NCI-H1105 treated with DMSO at 0.1 percent for 48 hours (cell line): Measurements from ENCODE around the gene FAM163A.

Source experiments
- DNase-seq: peaks from one replicate; lab custom pipeline; 2025; lab: John Stamatoyannopoulos, UW

The FAM163A gene

GRCh38 chr1:179753061-179753460 lies 10.0 kb downstream of the FAM163A start:
- no peak for DNase-seq

DNA sequence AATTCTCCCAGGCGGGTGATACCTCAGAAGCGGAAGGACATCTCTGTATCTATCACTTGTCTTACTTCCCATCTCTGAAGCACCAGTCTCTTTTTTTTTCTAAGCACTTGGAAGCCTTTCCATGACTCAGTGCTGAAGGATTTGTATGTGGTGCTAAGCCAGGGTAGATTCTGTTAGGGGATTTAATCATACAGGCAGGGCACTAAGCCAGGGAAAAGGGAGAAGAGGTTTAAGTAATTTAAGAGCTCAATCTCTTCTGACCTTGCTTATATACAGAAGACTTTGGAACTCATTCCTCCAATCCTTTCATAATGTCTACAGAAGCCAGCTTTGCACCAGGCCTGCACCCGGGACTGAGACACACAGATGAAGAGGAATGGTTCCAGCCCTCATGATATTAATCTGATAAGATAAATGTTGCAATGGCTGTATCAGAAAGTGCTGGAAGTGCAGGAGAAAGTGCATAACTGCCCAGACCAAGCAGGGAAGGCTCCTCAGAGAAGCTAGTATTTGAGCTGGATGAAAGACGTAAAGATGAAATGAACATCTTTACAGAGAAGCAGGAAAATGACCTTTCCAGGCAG lies 11.0 kb downstream of the FAM163A start:
- DNase-seq: no peak

DNA sequence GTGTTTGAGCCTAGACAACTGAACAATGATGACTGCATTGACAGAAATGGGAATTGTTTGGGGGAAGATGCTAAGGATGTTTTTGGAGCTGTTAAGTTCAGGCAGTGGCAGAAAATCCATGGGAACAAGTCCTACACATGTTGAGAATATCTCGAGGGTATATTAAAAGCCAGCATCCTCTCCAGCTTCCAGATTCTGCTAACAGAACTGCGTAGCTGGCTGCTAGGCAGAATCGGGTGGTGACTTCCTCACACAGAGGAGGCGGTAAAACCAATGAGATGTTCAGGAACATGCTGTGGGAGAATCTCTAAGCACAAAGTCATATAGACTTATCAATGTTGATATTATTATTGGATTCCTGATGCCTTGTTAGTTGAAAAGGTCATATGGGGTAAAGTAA lies 14.8 kb downstream of the FAM163A start:
- no peak for DNase-seq

DNA sequence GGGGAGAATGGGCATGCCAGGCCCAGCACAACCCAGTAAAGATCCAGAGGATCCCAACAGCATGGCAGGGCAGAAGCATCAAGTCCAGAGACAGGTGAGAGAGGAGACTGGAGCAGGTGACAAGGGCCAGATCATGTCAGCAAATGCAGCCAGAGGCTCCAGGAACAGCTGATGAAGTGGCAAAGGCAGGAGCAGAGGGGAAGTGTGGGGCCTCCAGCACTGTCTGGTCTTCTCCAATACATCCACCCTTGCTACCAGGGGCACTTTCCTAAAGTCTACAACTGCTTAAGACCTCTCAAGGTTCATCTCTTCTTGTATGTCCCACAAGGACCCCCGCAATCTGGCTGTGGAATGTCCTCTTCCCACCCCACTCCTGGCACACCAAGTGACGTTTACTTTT lies 17.4 kb downstream of the FAM163A start:
- no peak for DNase-seq

- no peak for DNase-seq
Measured at GRCh38 chr1:179761296-179761695, 18.2 kb downstream of the FAM163A start.

DNA sequence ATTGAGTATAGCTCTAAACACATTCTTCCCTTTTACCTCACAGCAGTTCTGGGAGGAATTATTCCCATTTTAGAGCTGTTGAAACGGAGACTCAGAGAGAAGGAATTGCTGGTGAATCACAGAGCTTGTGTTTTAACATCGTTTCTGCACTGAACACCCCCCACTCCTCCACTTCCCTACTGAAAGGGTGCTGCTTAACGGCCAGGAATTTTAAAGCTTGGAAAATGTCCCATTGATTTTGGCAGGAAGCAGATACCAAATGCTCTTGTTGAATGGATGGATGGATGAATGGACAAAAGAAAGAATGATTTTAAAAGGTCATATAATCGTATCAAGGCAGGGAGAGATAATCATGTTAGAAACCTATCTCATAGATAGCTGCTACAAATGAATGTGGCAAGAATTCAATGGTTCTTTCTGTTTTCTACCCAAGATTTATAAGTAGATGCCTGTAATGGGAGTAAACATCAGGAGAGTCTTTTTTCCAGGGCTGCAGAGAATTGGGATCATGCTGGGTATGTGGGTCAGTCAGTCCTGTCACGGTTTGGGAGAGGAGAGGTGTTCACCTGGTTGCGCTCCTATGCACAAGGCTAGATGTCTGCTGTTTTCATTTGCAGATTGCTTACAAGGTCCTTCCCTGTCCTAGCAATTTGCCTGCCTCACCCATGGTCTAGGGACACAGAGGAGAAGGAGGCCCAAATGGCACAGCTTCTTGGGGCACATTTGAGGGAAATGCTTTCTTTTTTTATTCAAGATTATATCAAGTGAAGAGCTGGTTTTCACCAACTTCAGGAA lies 19.0 kb downstream of the FAM163A start:
- no peak for DNase-seq

DNA sequence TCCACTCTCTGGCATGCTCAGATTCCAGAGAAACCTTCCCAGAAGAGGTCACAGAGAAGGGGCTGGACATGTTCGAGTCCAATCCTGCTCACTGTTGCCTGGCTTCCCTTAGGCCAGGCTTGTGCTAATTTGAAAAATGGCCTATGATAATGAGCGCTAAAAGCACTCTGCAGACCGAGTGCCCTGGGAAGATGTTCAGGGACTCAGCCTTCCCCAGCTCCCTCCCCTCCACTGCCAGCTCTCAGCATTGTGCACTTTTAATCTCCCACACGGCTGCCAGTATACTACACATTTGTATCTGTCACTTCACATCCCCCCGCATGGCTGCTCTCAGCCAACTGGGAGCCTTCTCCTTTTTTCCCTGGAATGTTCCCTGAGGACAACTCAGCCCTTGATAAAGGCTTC lies 24.1 kb downstream of the FAM163A start:
- DNase-seq: no peak

- no peak for DNase-seq
Measured at GRCh38 chr1:179767996-179768395, 24.9 kb downstream of the FAM163A start.

DNA sequence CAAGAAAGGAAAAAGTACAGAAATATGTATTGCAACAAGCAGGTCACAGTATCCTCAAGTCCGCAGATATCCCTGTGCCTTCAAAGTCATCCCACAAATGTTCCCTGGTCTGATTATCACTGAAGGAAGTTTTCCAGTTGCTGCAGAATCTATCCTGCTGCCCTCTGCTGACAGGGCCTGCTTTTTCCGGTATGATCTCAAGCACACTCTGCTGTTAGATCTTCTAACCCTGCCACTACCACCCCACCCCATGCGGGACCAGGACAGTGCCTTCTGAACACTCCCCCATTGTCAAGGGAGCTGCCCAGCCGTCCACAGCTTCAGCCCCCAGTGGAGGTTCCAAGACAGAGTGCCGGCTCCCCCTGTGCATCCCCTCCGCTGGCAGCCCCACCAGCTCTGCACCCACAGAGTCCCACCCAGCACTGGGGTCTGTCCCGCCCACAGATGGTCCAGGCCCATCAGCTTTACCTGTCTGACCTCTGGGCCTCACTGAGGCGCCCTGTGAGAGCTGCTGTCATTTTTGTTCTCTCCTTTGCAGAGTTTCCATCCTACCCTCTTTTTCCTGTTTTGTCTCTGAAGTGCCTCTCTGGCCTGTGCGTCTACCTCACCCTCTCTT lies 27.9 kb downstream of the FAM163A start:
- DNase-seq: no peak

GRCh38 chr1:179773264-179773663 lies 30.2 kb downstream of the FAM163A start:
- DNase-seq: no peak

GRCh38 chr1:179774000-179774399 lies 30.9 kb downstream of the FAM163A start:
- DNase-seq: no peak

GRCh38 chr1:179774566-179774965 lies 31.5 kb downstream of the FAM163A start:
- DNase-seq: no peak

DNA sequence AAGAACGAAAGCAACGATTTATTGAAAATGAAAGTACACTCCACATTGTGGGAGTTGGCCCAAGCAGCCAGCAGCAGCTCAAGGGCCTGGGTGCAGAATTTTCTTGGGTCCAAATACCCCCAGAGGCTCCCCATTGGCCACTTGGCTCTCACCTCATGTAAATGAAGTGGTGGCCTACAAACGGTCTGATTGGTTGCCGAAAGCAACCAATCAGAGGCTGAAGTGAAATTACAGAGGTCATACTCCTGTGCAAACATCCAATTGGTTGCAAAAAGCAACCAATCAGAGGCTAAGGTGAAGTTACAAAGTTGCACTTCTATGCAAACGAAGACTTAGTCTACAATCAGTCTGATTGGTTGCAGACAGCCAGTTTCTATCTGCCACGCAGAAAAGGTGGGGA lies 31.9 kb downstream of the FAM163A start:
- DNase-seq: no peak

DNA sequence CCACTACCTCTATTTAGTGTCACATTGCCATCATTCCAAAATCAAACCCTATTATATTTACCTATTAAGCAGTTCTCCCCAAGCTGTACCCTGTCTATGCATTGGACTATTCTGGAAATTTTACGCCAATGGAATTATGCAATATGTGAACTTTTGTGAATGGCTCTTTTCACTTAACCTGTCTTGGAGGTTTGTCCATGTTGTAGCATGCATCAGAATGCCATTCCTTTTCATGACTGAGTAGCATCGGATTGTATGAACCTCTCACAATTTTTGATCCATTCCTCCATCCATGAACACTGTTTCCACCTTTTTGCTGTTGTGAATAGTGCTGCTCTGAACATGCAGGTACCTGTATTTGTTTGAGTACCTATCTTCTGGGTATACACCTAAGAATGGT lies 33.7 kb downstream of the FAM163A start:
- DNase-seq: no peak

GRCh38 chr1:179777731-179778130 lies 34.6 kb downstream of the FAM163A start:
- no peak for DNase-seq

DNA sequence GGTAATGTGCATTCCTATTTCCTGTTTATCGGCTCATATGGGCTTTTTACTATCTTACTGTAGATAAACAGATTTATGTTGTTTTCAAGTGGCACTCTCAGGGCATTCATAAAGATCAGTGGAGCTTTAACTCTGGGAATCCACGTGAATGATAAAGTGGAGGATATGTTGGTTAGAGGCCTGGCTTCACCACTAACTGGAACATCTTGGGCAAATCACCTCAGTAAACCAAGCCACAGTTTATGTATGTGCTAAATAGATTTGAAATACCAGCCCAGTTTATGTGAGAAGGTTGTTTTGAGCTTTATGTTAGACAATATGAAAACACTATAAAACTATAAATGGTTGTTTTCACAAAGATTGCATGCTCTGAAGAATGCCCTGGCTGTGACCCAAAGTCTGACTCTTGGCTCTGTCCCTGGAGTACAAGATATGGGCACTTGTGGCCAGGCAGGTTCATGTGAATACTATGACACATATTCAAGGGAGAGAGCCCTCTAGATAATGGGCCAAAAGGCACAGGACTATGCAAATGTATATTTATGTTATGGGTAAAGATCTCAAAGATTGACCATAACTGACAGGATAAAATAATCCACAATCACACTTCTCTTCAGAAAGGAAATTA lies 36.7 kb downstream of the FAM163A start:
- DNase-seq: no peak

DNA sequence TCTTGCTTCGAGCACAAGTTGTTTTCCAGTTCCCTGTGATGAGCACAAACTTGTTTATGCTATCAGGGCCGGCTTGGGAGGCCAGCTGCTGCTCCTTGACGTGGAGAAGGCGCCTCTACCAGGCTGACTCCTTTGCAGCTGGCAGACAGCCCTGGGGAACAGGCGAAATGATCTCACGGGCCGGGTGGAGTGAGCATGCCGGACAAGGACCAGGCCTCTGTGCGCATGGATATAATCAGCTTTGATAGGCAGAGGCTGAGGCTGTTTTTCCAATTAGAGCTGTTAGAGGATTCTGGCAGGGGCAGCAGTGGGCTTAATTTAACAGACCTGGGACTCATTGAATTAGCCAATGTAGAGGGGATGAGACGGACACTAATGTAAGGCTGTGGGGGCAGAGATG lies 38.9 kb downstream of the FAM163A start:
- DNase-seq: no peak

GRCh38 chr1:179785031-179785431 lies 41.9 kb downstream of the FAM163A start:
- DNase-seq: no peak

- DNase-seq: no peak
Measured at GRCh38 chr1:179785728-179786127, 42.6 kb downstream of the FAM163A start.

- peak; percentile 87 for DNase-seq
Measured at GRCh38 chr1:179786815-179787685, 44.0 kb downstream of the FAM163A start.

DNA sequence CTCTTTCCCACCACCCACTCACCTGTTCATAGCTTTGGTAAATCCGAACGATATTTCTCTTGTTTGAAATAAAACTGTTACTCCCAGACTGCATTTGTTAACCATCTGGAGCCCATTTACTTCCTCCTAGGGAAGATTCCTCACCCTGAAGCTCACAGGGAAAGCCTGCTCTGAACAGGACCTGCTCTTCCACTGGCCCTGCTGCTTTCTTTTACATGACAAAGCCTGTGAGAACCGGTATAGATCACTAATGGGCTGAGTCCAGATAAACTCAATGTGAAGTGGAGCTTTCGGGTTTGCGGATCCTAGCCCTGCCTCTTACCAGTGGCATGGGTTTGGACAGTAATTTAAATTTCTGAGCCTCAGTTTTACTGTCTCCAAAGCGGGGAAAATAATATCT lies 45.2 kb downstream of the FAM163A start:
- DNase-seq: no peak

GRCh38 chr1:179793281-179793680 lies 50.2 kb downstream of the FAM163A start:
- no peak for DNase-seq
